Suprapubic skin (tissue), 4 donors: ENCODE data around the gene CAMTA1.

Experiments used
- CTCF ChIP-seq, 2 donors: fragments of 200-600 bp in 1 of 2; fragments of 450-650 bp in 1 of 2; sonication (generic) in 1 of 2; IDR thresholded peaks; one replicate each; pipeline ENCODE4 v1.5.1; 2016 to 2019; ENCODE audit warnings: antibody characterized with exemption in 2 of 2, mild to moderate bottlenecking in 1 of 2, moderate library complexity in 1 of 2
- EP300 ChIP-seq: sonication (generic); formaldehyde crosslinking; IDR thresholded peaks from one replicate; pipeline ENCODE4 v1.6.1; 2017; ENCODE audit warnings: antibody characterized with exemption
- POLR2AphosphoS5 ChIP-seq, 3 donors: sonication (generic); formaldehyde crosslinking; IDR thresholded peaks; one replicate each; pipeline ENCODE4 v1.6.1; 2017; ENCODE audit warnings: antibody characterized with exemption in 3 of 3

GRCh38 chr1:7516341-7516740 lies 731.1 kb downstream of the CAMTA1 start:
- TF ChIP-seq EP300 (no peak), CTCF (IDR thresholded peaks at IDR 0.05) (no peak), POLR2AphosphoS5 (IDR thresholded peaks at IDR 0.05) (no peak)
